GM21723 (cell line): Measurements from ENCODE around the gene UGGT1.

Experiments used
- ATAC-seq: cut with Tn5 transposase; IDR thresholded peaks from one replicate; pipeline ENCODE4 v1.9.1; 2021; ENCODE audit warnings: mild to moderate bottlenecking, moderate library complexity; ENCODE audit not compliant: unreplicated experiment

UGGT1 gene

GRCh38 chr2:128214251-128214650 lies 123.3 kb downstream of the UGGT1 start:
- ATAC-seq, result no peak

GRCh38 chr2:128214866-128215460 lies 124.0 kb downstream of the UGGT1 start:
- no peak for ATAC-seq

DNA sequence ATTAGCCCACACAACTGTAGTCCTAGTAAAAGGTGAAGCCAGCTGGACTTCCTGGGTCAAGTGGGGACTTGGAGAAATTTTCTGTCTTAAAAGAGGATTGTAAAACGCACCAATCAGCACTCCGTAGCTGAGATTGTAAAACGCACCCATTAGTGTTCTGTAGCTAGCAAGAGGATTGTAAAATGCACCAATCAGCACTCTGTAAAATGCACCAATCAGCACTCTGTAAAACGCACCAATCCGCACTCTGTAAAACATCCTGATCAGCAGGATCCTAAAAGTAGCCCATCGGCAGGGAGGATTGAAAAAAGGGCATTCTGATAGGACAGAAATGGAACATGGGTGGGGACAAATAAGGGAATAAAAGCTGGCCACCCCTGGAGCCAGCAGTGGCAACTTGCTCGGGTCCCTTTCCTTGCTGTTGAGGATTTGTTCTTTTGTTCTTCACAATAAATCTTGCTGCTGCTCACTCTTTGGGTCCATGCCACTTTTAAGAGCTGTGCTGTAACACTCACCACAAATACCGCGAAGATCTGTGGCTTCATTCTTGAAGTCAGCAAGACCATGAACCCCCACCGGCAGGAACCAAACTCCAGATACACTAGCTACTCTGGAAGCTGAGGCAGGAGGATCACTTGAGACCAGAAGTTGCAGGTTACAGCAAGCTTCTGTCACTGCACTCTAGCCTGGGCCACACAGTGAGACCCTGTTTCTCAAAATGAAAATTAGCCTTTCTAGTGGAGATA lies 125.1 kb downstream of the UGGT1 start:
- ATAC-seq, result no peak

- no peak for ATAC-seq
These were observed 126.7 kb downstream of the UGGT1 start for GRCh38 chr2:128217671-128218070.

DNA sequence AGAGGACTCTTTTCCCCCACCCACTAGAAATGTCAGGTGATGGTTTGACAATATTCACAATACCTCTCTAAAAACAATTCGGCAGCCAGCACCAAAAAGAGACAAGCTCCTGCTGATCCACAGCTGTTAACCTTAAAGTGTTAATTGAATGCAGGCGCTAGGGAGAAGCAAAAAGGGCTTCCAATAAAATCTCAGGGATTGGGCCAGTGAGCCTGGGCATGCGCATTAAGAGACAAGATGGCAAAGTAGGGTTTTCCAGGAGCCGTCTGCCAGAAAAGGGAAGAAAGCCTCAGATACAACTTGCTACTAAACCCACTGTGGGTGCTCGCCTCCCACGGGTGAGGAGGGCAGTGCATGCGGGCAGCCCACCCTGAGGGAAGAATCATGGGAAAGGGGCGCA lies 128.9 kb downstream of the UGGT1 start:
- ATAC-seq, result no peak

DNA sequence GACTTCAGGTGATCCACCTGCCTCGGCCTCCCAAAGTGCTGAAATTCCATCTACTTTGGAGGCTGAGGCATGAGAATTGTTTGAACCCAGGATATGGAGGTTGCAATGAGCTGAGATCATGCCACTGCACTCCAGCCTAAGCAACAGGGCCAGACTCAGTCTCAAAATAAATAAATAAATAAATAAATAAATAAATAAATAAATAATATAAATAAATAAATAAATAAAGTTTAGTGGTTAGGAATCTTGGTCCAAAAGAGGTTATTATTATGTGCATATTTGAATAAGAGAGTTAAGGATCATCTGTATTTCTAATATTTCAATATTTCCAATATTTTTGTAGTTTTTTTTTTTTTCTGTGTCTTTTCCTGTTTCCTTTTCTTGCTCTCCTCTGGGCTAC lies 136.9 kb downstream of the UGGT1 start:
- ATAC-seq, result no peak

DNA sequence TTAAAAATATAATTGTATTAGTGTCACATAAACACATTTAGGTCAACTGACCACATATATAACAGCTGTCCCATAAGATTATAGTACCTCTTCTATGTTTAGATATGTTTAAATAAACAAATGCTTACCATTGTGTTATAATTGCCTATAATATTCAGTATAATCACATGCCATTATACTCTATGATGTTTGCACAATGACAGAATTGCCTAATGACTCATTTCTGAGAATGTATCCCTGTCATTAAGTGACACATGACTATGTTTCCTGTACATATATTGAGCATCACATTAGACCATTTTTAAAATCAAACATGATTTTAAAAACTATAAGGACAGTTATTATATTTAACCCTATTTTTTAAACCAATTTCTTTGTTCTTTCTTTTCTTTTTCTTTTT lies 137.9 kb downstream of the UGGT1 start:
- ATAC-seq, result no peak

GRCh38 chr2:128232965-128233789 lies 142.2 kb downstream of the UGGT1 start:
- peak; percentile 99 for ATAC-seq

DNA sequence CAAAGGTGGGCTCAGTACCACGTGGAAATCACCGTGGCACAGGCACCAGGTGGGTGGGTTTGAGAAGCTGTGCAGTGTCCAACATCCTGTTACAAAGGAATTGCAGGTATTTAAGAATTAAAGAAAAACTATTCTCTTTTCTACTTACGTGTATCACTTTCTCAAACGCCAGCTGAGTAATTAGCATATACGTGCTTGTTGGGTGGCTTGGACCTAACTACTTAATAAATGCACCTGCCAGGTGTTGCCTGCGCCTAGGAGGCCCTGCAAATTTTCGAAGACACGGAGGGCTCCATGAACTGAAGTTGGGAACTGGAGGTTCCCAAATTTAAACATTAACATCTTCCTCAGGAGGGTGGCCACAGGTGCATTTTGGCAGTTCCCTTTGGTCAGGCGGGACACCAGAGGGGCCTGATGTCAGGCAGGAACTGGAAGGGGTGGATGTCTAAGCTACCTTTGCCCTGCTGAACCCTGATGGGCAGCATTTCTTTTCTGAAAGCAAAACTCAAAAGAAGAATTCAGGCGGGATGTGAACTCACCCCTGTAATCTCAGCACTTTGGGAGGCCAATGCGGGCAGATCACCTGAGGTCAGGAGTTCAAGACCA lies 142.9 kb downstream of the UGGT1 start:
- no peak for ATAC-seq

- no peak for ATAC-seq
These were observed 143.6 kb downstream of the UGGT1 start for GRCh38 chr2:128234613-128235012.

DNA sequence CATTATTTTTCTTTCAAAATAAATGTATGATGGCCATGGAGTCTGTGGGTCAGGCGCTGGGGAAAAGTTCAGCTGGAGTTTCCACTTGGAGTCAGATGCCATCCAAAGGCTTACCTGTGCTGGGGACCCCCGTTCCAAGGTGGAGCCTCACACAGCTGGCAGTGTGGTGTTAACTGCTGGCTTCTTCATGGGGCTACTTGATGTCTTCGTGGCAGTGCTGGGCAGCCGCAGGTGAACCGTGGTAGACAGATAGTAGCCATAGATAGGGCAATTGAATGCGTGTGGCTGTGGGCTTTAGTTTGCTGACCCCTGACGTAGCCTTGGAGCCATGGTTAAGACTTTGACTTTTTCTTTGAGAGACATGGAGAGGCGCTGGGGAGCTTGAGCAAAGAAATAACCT lies 144.6 kb downstream of the UGGT1 start:
- no peak for ATAC-seq

GRCh38 chr2:128236491-128237035 lies 145.6 kb downstream of the UGGT1 start:
- ATAC-seq, result no peak

DNA sequence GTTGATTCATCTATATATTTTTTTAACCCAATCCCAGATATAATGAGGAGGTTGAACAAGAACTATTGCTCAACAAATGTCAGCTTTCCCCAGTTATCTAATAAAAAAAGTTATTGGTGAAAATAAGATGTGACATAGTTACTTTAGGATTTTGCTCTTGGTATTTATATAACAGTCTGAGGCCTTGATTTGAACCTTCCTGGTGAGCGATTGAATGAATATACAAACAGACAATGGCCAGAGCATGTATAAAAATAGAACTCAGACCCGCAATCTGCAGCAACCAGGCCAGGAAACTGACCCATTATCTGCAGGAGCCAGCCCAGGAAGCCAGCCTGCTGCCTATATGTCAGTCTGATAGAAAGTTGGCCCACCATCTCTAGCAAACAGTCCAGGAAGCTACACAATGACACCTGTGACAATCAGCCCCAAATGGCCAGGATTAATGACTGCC lies 146.1 kb downstream of the UGGT1 start:
- ATAC-seq, result no peak

- ATAC-seq, result no peak
These were observed 147.1 kb downstream of the UGGT1 start for GRCh38 chr2:128237911-128238697.

DNA sequence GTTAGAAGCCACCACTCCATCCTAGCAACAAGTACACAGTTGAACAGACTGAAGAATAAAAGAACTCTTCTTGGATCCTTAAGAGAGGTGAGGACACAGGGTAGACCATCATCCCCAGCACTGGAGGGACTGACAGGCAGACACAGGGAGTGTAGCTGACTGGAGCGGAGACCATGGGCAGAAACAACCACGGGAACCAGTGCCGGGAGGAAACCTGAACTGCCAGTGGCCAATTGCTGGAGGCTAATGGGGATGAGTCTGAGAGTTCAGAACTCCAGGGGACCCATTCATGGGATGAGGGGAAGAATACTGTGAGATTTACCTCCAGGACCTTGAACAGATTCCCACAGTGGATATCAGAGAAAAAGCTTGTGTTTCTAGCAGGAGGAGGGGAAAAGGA lies 150.9 kb downstream of the UGGT1 start:
- ATAC-seq, result no peak
